K562 (cell line): ENCODE results near the gene LBHD2. TPM values are rescaled to one million over a fixed set of nuclear protein-coding genes. Genes with fewer than 3 reads are reported as not detected.
A peak's percentile ranks its signal among the peaks of the same experiment; 100 is the strongest.

Experiments
- BCOR ChIP-seq: fragments of 450-650 bp; IDR thresholded peaks from 2 replicates; pipeline ENCODE4 v1.6.1; 2016
- DEAF1 ChIP-seq: fragments of 450-650 bp; formaldehyde crosslinking; IDR thresholded peaks from 2 replicates; pipeline ENCODE4 v1.4.0; 2020; ENCODE audit warnings: mild to moderate bottlenecking, moderate library complexity
- ETV5 ChIP-seq: sonication (generic); formaldehyde crosslinking; IDR thresholded peaks from 2 replicates; pipeline ENCODE4 v1.4.0; 2020; ENCODE audit warnings: low read depth, mild to moderate bottlenecking, missing genetic modification reagents
- FOXP1 ChIP-seq: sonication (generic); formaldehyde crosslinking; IDR thresholded peaks from 2 replicates; pipeline ENCODE4 v1.8.0; 2022; ENCODE audit warnings: mild to moderate bottlenecking, missing genetic modification reagents
- GATA2 ChIP-seq: sonication (generic); formaldehyde crosslinking; IDR thresholded peaks from 2 replicates; pipeline ENCODE4 v1.4.0; 2020; ENCODE audit warnings: mild to moderate bottlenecking, missing genetic modification reagents
- MTF1 ChIP-seq: fragments of 250-450 bp; sonication (Bioruptor Pico); IDR thresholded peaks from 2 replicates; pipeline ENCODE4 v1.9.0; 2021; ENCODE audit warnings: moderate library complexity, mild to moderate bottlenecking, inconsistent platforms, borderline replicate concordance
- NFIC ChIP-seq: fragments of 450-650 bp; IDR thresholded peaks from 2 replicates; pipeline ENCODE4 v1.6.1; 2017; ENCODE audit warnings: mild to moderate bottlenecking, inconsistent platforms
- NKRF ChIP-seq: fragments of 450-650 bp; IDR thresholded peaks from 2 replicates; pipeline ENCODE4 v1.6.1; 2016; ENCODE audit warnings: borderline replicate concordance
- POLR2A ChIP-seq: fragments of 450-650 bp; conservative IDR thresholded peaks from 2 replicates; pipeline ENCODE4 v1.6.1; 2016
- TAL1 ChIP-seq: fragments of 450-650 bp; IDR thresholded peaks from 2 replicates; pipeline ENCODE4 v1.6.1; 2016; ENCODE audit warnings: mild to moderate bottlenecking
- TOE1 ChIP-seq, 2 experiments: fragments of 450-650 bp in 1 of 2; sonication (generic) in 1 of 2; formaldehyde crosslinking in 1 of 2; IDR thresholded peaks; 2 replicates each; pipeline versions ENCODE4 v1.7.1 to v1.8.0; 2016 to 2022; ENCODE audit warnings: borderline replicate concordance in 2 of 2, mild to moderate bottlenecking in 2 of 2, antibody characterized with exemption in 1 of 2, inconsistent platforms in 1 of 2, low read depth in 1 of 2, missing genetic modification reagents in 1 of 2, moderate library complexity in 1 of 2
- TSC22D4 ChIP-seq: fragments of 450-650 bp; IDR thresholded peaks from 2 replicates; pipeline ENCODE4 v1.6.1; 2016; ENCODE audit warnings: missing genetic modification characterization, missing biosample characterization, control low read depth
- U2AF1 ChIP-seq: fragments of 200-400 bp; formaldehyde crosslinking; optimal IDR thresholded peaks from 2 replicates; pipeline ENCODE3; 2017; ENCODE audit warnings: mild to moderate bottlenecking, low read depth, low read length, moderate library complexity
- ZBTB5 ChIP-seq: fragments of 450-650 bp; IDR thresholded peaks from 2 replicates; pipeline ENCODE4 v1.6.1; 2017; ENCODE audit warnings: antibody characterized with exemption
- ZNF740 ChIP-seq, 3 experiments: fragments of 200-800 bp in 1 of 3; sonication (Bioruptor generic) in 1 of 3; sonication (generic) in 1 of 3; formaldehyde crosslinking in 1 of 3; IDR thresholded peaks; 2 replicates each; pipeline versions ENCODE4 v1.6.1 to v1.8.0; 2016 to 2022; ENCODE audit warnings: mild to moderate bottlenecking in 2 of 3, missing compliant biosample characterization in 2 of 3, missing genetic modification characterization in 2 of 3, missing genetic modification reagents in 1 of 3
- polyA plus RNA-seq, 8 experiments: library from polyadenylated mRNA; depleted of rRNA in 4 of 8; stranded (reverse) in 5 of 8; unstranded in 3 of 8; fragments of >200 nt; fragmentation: Nextera tagmentation in 2 of 8; fragmentation: Illumina TruSeq in 1 of 8; extraction: Ambion mirVana in 2 of 8; extraction: Trizol in 1 of 8; gene quantifications; 2 replicates each; pipeline versions ENCODE4 v1.2.1 to v1.2.3, GENCODE V29; 2011 to 2014; ENCODE audit warnings: inconsistent platforms in 1 of 8, missing spikeins in 1 of 8
- total RNA-seq, 7 experiments: library from RNA; depleted of rRNA in 6 of 7; stranded (reverse); fragments of >200 nt in 6 of 7; fragmentation: Illumina TruSeq in 2 of 7; extraction: Trizol in 2 of 7; gene quantifications; 2 replicates each; pipeline versions ENCODE4 v1.2.1 to v1.2.3, GENCODE V29; 2011 to 2021; ENCODE audit warnings: low replicate concordance in 1 of 7

The LBHD2 gene
- total and polyA plus RNA-seq, 9 of the 15 experiments (the other 6 are each of a cell fraction or from before 2014, with no cell fraction given) = not detected

- TF ChIP-seq NKRF (peak; percentile 67; the same call in 1 of the 2 replicates), TOE1 (IDR thresholded peaks at IDR 0.05; ENCODE audit: borderline replicate concordance) (peak; percentile 83), TOE1 (CRISPR knock-in tag; IDR thresholded peaks at IDR 0.05; ENCODE audit: borderline replicate concordance, low read depth) (no peak), TAL1 (0 out of 2 replicates have a peak, but pooled peaks have one; percentile 15), MTF1 (CRISPR knock-in tag) (no peak), ZBTB5 (peak; percentile 63; the same call in 1 of the 2 replicates), BCOR (peak; percentile 67; the same call in 1 of the 2 replicates), U2AF1 (no peak), NFIC (peak; percentile 69), ETV5 (CRISPR knock-in tag) (0 out of 2 replicates have a peak, but pooled peaks have one; percentile 29), ZNF740 (CRISPR knock-in tag; IDR thresholded peaks at IDR 0.05) (0 out of 2 replicates have a peak, but pooled peaks have one; percentile 37), ZNF740 (tag; IDR thresholded peaks at IDR 0.05) (no peak), POLR2A (0 out of 2 replicates have a peak, but pooled peaks have one; percentile 35), DEAF1 (CRISPR knock-in tag) (peak; percentile 70), TSC22D4 (tag) (0 out of 2 replicates have a peak, but pooled peaks have one; percentile 26), FOXP1 (CRISPR knock-in tag) (no peak), GATA2 (CRISPR knock-in tag) (no peak)
These were observed 20.8 kb downstream of the LBHD2 start (continued) for GRCh38 chr14:103104654-103105452.
